ENCODE results near the gene SIRT4. TPM values are rescaled to one million over a fixed set of nuclear protein-coding genes. Genes with fewer than 3 reads are reported as not detected.
A peak's percentile ranks its signal among the peaks of the same experiment; 100 is the strongest.
"Not testable (repeated sequence)": the region's sequence is repeated elsewhere in the genome, so short reads cannot be mapped to it uniquely, and the experiment has no call there.

Gene SIRT4, protein sequence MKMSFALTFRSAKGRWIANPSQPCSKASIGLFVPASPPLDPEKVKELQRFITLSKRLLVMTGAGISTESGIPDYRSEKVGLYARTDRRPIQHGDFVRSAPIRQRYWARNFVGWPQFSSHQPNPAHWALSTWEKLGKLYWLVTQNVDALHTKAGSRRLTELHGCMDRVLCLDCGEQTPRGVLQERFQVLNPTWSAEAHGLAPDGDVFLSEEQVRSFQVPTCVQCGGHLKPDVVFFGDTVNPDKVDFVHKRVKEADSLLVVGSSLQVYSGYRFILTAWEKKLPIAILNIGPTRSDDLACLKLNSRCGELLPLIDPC
- 1 to 10 TPM; 3.2 to 6.3 (median 4.2) TPM for total RNA-seq

GRCh38 chr12:120301962-120302815 is at the start of gene SIRT4:
Gene SIRT4, plus strand, starts transcription at chr12:120302321. Its CDS starts 1,241 bp downstream, at chr12:120303562.
- TF ChIP-seq CTCF (IDR thresholded peaks at IDR 0.05): peak; percentile 48 to 87 (median 72)
- TF ChIP-seq POLR2A (IDR thresholded peaks at IDR 0.05): peak in 1 of 2 donors; percentile 22
- H3K4me1 ChIP-seq: peaks cover 0 to 7% (median 0%) of the 10 kb centered on the region in 4 donors
- peak within 1 kb of the TSS in 3 of 4 donors; percentile 53 to 74 (median 69) for H3K27ac ChIP-seq
- H3K36me3 ChIP-seq: no peaks in the 10 kb centered on the region
- H3K4me3 ChIP-seq: peak within 1 kb of the TSS; percentile 50 to 72 (median 64)
- no peaks in the 10 kb centered on the region for H3K27me3 ChIP-seq
- H3K9me3 ChIP-seq: no peaks in the 10 kb centered on the region
- DNase-seq: peak; percentile 84 to 97 (median 97)

- not testable (repeated sequence) for H3K27me3 ChIP-seq, H3K4me3 ChIP-seq, DNase-seq, H3K9me3 ChIP-seq
- H3K4me1 ChIP-seq: peaks cover 0 to 54% (median 23%) of the 10 kb centered on the region in 4 donors
- peak overlapping the region in 2 of 4 donors; percentile 25 to 46 for H3K27ac ChIP-seq
- peaks cover 0 to 13% (median 0%) of the 10 kb centered on the region in 3 donors for H3K36me3 ChIP-seq
These were observed 48.8 kb upstream of the SIRT4 start for GRCh38 chr12:120253313-120253712.

DNA sequence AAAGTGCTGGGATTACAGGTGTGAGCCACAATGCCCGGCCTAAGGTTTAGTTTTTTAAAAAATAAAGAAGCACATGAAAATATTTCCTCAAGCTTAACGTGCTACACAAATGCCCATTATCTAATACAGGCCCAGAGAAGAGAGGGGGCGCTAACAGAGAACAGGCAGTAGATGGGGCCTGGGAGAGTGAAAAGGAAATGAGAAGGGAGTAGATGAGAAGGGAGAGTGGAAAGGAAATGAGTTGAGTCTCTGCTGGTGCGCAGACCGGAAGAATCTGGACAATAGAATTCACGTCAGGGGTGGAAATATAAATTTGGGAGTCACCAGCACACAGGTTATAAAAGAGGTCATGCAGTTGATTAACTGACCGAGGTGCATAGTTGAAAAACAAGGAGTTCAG is 47.3 kb upstream of the SIRT4 start:
- Histone ChIP-seq H3K27ac (peak overlapping the region in 2 of 4 donors; percentile 3 to 36), H3K4me1 (peaks cover 0 to 45% (median 19%) of the 10 kb centered on the region in 4 donors), H3K4me3 (no peak overlapping the region), H3K36me3 (peaks cover 0 to 13% (median 0%) of the 10 kb centered on the region in 3 donors), H3K9me3 (no peaks in the 10 kb centered on the region), H3K27me3 (no peaks in the 10 kb centered on the region)
- no peak for TF ChIP-seq POLR2A (IDR thresholded peaks at IDR 0.05)
- peak in 1 of 6 experiments; percentile 9 for TF ChIP-seq CTCF (IDR thresholded peaks at IDR 0.05)
- no peak for DNase-seq

DNA sequence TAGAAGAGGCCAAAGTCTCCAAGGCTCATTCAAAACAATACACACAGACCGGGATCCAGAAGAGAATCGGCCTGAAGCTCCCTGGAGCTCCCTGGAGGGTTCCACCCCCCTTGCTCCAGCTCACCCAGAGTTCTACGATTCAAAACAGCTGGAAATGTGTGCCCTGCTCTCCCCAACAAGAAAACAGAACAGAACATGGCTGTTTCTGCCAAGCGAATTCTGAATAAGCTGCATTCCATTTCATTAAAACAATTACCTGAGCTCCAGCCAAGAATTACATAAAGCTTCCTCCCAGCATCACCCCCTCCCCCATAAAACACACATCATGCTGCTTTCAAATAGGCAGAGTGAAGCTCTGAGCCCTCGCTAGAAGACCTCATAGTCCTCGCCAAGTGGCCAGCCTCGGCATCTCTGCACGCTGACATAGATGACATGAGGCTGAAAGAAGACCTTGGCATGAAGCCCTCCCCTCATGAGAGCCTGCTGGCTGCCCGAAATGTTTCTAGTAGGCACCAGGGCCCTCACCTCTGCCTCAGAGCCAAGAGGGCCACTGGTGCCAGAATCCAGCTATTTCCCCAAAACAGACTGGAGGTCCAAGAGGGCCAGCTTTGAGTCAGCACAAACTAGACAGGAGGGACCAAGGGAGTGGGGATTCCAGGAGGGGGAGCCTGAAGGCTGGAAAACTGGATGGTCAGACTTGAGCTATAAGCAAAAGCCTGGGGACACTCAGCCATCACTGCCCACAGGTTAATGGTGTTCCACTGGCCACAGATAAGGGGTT is 44.9 kb upstream of the SIRT4 start:
- DNase-seq: no peak
- Histone ChIP-seq H3K4me3 (no peak overlapping the region), H3K36me3 (peaks cover 0 to 13% (median 0%) of the 10 kb centered on the region in 3 donors), H3K27ac (peak overlapping the region; percentile 45 to 75 (median 63)), H3K9me3 (no peaks in the 10 kb centered on the region), H3K27me3 (no peaks in the 10 kb centered on the region), H3K4me1 (peaks cover 0 to 50% (median 8%) of the 10 kb centered on the region in 4 donors)
- TF ChIP-seq CTCF (IDR thresholded peaks at IDR 0.05): no peak
- TF ChIP-seq POLR2A (IDR thresholded peaks at IDR 0.05): no peak

GRCh38 chr12:120258323-120258896 is 43.7 kb upstream of the SIRT4 start:
- H3K36me3 ChIP-seq: peaks cover 0 to 13% (median 0%) of the 10 kb centered on the region in 3 donors
- H3K27me3 ChIP-seq: no peaks in the 10 kb centered on the region
- no peaks in the 10 kb centered on the region for H3K9me3 ChIP-seq
- H3K4me3 ChIP-seq: no peak overlapping the region
- peak overlapping the region in 1 of 4 donors; percentile 22 for H3K27ac ChIP-seq
- DNase-seq: no peak
- H3K4me1 ChIP-seq: peaks cover 0 to 57% (median 2%) of the 10 kb centered on the region in 4 donors
- TF ChIP-seq POLR2A (IDR thresholded peaks at IDR 0.05) (no peak), CTCF (IDR thresholded peaks at IDR 0.05) (no peak)
